HCT116 (cell line): ENCODE results near the gene ZNF536. TPM values are rescaled to one million over a fixed set of nuclear protein-coding genes. Genes with fewer than 3 reads are reported as not detected.

Experiments used
- ATAC-seq: fragments of 200-7000 bp; cut with Tn5 transposase; 2 replicates; pipeline ENCODE4 v1.9.1; 2020; ENCODE audit warnings: mild to moderate bottlenecking, moderate library complexity
- BruUV-seq: library from RNA; stranded (reverse); fragments of 400-500 nt; replicated peaks from 2 replicates; lab custom pipeline; 2021; lab: Mats Ljungman, UMichigan
- CTCF ChIA-PET: fragments of 300-600 bp; sonication (Branson Sonifier 250); formaldehyde crosslinking; loops from one replicate; lab custom pipeline; 2021; ENCODE audit warnings: antibody characterized with exemption; lab: Charles Lee
- POLR2A ChIA-PET: fragments of 300-600, 350-600 bp; sonication (Branson Sonifier 250); formaldehyde crosslinking; loops from one replicate; lab custom pipeline; 2021; ENCODE audit warnings: antibody characterized with exemption; lab: Charles Lee
- RAD21 ChIA-PET, 2 experiments: fragments of 300-600 bp; sonication (Branson Sonifier 250); formaldehyde crosslinking; loops; one replicate each; lab custom pipeline; 2023; ENCODE audit warnings: low total read pairs in 2 of 2; ENCODE audit not compliant: uncharacterized antibody in 2 of 2, unreplicated experiment in 2 of 2, low non-redundant PET in 1 of 2; lab: Charles Lee
- DNase-seq: peaks from one replicate; pipeline ENCODE4 v3.0.0-alpha.2; 2010; ENCODE audit warnings: low read depth, low spot score
- H2AFZ ChIP-seq: fragments of 200-600 bp; shearing (Covaris generic), sonication (generic); 2 replicates; pipeline ENCODE4 v1.6.1; 2017; ENCODE audit warnings: low read depth, mixed run types, mixed read lengths, antibody characterized with exemption, low read length; ENCODE audit not compliant: poor library complexity, severe bottlenecking
- H3K27ac ChIP-seq: 2 replicates; pipeline ENCODE4 v1.5.1; 2012; ENCODE audit warnings: low read depth, low read length
- H3K27me3 ChIP-seq: fragments of 200-600 bp; sonication (generic); 2 replicates; pipeline ENCODE4 v1.6.1; 2016; ENCODE audit warnings: mixed run types, low read length, mixed read lengths; ENCODE audit not compliant: insufficient read depth
- H3K36me3 ChIP-seq, 2 experiments: fragments of 200-500 bp in 1 of 2; fragments of 200-600 bp in 1 of 2; sonication (Bioruptor generic) in 1 of 2; sonication (generic) in 1 of 2; 2 replicates each; pipeline versions ENCODE4 v1.5.1 to v1.6.1; 2014 to 2016; ENCODE audit warnings: low read length in 2 of 2, inconsistent platforms in 1 of 2, mixed read lengths in 1 of 2, mixed run types in 1 of 2; ENCODE audit not compliant: insufficient read depth in 2 of 2, control insufficient read depth in 1 of 2
- H3K4me1 ChIP-seq, 2 experiments: fragments of 200-600 bp in 1 of 2; sonication (generic) in 1 of 2; 2 replicates each; pipeline versions ENCODE4 v1.5.1 to v1.6.1; 2012 to 2017; ENCODE audit warnings: low read length in 2 of 2, inconsistent platforms in 1 of 2, mild to moderate bottlenecking in 1 of 2, mixed read lengths in 1 of 2, mixed run types in 1 of 2, moderate library complexity in 1 of 2; ENCODE audit not compliant: insufficient read depth in 2 of 2, control insufficient read depth in 1 of 2
- H3K4me2 ChIP-seq: fragments of 200-600 bp; sonication (generic); 2 replicates; pipeline ENCODE4 v1.6.1; 2017; ENCODE audit warnings: mixed run types, low read length, mixed read lengths
- H3K4me3 ChIP-seq, 2 experiments: fragments of 200-600 bp in 1 of 2; sonication (generic) in 1 of 2; replicated peaks in 1 of 2; 2 replicates each; pipeline ENCODE4 v1.5.1; 2011 to 2016; ENCODE audit warnings: low read length in 2 of 2, control low read depth in 1 of 2, low read depth in 1 of 2, mild to moderate bottlenecking in 1 of 2, mixed read lengths in 1 of 2, mixed run types in 1 of 2
- H3K79me2 ChIP-seq: fragments of 200-600 bp; sonication (generic); 2 replicates; pipeline ENCODE4 v1.6.1; 2017; ENCODE audit warnings: mild to moderate bottlenecking, mixed run types, low read length, moderate library complexity, mixed read lengths; ENCODE audit not compliant: insufficient read depth
- H3K9ac ChIP-seq: fragments of 200-600 bp; sonication (generic); 2 replicates; pipeline ENCODE4 v1.6.1; 2016; ENCODE audit warnings: low read length, mixed read lengths
- H3K9me2 ChIP-seq: fragments of 200-600 bp; sonication (generic), shearing (Covaris generic); 2 replicates; pipeline ENCODE4 v1.6.1; 2017; ENCODE audit warnings: mixed run types, mild to moderate bottlenecking, moderate library complexity; ENCODE audit not compliant: insufficient read depth
- H3K9me3 ChIP-seq, 2 experiments: fragments of 200-500 bp in 1 of 2; fragments of 200-600 bp in 1 of 2; sonication (Bioruptor generic) in 1 of 2; sonication (generic) in 1 of 2; 2 replicates each; pipeline ENCODE4 v1.6.1; 2014 to 2017; ENCODE audit warnings: low read length in 2 of 2, mixed read lengths in 2 of 2, inconsistent platforms in 1 of 2, low read depth in 1 of 2, mild to moderate bottlenecking in 1 of 2, mixed run types in 1 of 2, moderate library complexity in 1 of 2; ENCODE audit not compliant: control insufficient read depth in 1 of 2, insufficient read depth in 1 of 2
- H4K20me1 ChIP-seq: fragments of 200-600 bp; sonication (generic), shearing (Covaris generic); 2 replicates; pipeline ENCODE4 v1.6.1; 2017; ENCODE audit warnings: mixed run types, mild to moderate bottlenecking, moderate library complexity; ENCODE audit not compliant: insufficient read depth
- CEBPB ChIP-seq: IDR thresholded peaks from 2 replicates; pipeline ENCODE4 v1.6.1; 2012; ENCODE audit warnings: low read depth
- EGR1 ChIP-seq: IDR thresholded peaks from 2 replicates; pipeline ENCODE4 v1.6.1; 2012; ENCODE audit warnings: low read depth
- EZH2 ChIP-seq: fragments of 200-600 bp; sonication (generic); IDR thresholded peaks from 2 replicates; pipeline ENCODE4 v1.6.1; 2017; ENCODE audit warnings: antibody characterized with exemption, mixed run types
- POLR2A ChIP-seq: IDR thresholded peaks from 2 replicates; pipeline ENCODE4 v1.7.0; 2011; ENCODE audit warnings: borderline replicate concordance; ENCODE audit not compliant: insufficient read depth, insufficient read length; ENCODE audit errors: extremely low read depth
- POLR2AphosphoS5 ChIP-seq: IDR thresholded peaks from 2 replicates; pipeline ENCODE4 v1.6.1; 2011; ENCODE audit warnings: mild to moderate bottlenecking, low read depth, low read length, moderate library complexity
- SP1 ChIP-seq: IDR thresholded peaks from 2 replicates; pipeline ENCODE4 v1.6.1; 2012; ENCODE audit warnings: low read depth
- TCF7L2 ChIP-seq: IDR thresholded peaks from 2 replicates; pipeline ENCODE4 v1.7.0; 2011; ENCODE audit warnings: borderline replicate concordance, inconsistent platforms; ENCODE audit not compliant: insufficient read depth, insufficient read length; ENCODE audit errors: extremely low read depth
- ZFX ChIP-seq: fragments of 450-650 bp; IDR thresholded peaks from 2 replicates; pipeline ENCODE4 v1.6.1; 2017
- intact Hi-C: fragments of 100-400 bp; cut with micrococcal nuclease; formaldehyde crosslinking; loops from 2 replicates; pipeline ENCODE4 v1.10.0; 2022
- total RNA-seq: library from RNA; stranded (reverse); gene quantifications from one replicate; pipeline ENCODE4 v1.2.1, GENCODE V29; 2021; ENCODE audit not compliant: unreplicated experiment
- TF ChIP-seq, protein P1 (sequence below), 3 experiments: fragments of 200-600 bp in 1 of 3; sonication (generic) in 1 of 3; IDR thresholded peaks in 2 of 3; conservative IDR thresholded peaks in 1 of 3; 2 replicates each; pipeline ENCODE4 v1.5.1; 2012 to 2017; ENCODE audit warnings: low read depth in 2 of 3, low read length in 2 of 3, antibody characterized with exemption in 1 of 3, borderline replicate concordance in 1 of 3, control low read depth in 1 of 3, mild to moderate bottlenecking in 1 of 3, mixed read lengths in 1 of 3, mixed run types in 1 of 3, moderate library complexity in 1 of 3; ENCODE audit not compliant: insufficient read depth in 1 of 3
- TF ChIP-seq, protein P2 (sequence below): IDR thresholded peaks from 2 replicates; pipeline ENCODE4 v1.6.1; 2012; ENCODE audit warnings: low read depth
- TF ChIP-seq, protein P3 (sequence below): IDR thresholded peaks from 2 replicates; pipeline ENCODE4 v1.6.1; 2012

The ZNF536 gene
- total RNA-seq, 1 experiment from 2014 or later, result not detected

DNA sequence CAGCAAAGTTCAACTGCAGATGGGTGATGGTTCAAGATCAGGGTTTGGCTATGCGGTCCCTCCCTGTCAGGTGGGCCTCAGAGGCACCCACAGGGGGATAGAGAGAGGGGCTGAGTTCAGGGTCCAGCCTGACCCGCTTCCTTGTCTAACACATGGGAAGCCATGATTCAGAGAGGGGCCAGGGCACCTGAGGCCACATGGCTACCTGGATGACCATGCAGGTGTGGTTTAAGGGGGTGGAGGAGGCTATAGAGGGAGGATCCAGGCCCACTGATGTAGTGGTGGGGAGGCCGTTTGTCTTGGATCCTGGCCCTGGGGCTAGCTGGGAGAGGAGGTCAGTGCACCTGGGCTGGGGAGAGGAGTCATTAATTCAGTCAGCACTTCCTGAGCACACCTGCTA is 56.7 kb downstream of the ZNF536 start:
- Histone ChIP-seq H3K9me2 (no peaks in the 10 kb centered on the region), H3K9me3 (no peaks in the 10 kb centered on the region), H4K20me1 (no peaks in the 10 kb centered on the region), H3K79me2 (no peaks in the 10 kb centered on the region), H3K27me3 (0 out of 2 replicates have a peak, but pooled peaks cover 4% of the 10 kb centered on the region), H3K4me1 (no peaks in the 10 kb centered on the region), H3K36me3 (no peaks in the 10 kb centered on the region), H3K4me2 (no peak overlapping the region), H3K4me3 (no peak overlapping the region), H3K27ac (no peak overlapping the region), H2AFZ (no peak overlapping the region), H3K9ac (no peak overlapping the region)
- CTCF ChIA-PET, result no interaction called here
- no peak for DNase-seq
- no peak for ATAC-seq
- intact Hi-C loops, result no loop called here
- no TSS peak for BruUV-seq
- RAD21 ChIA-PET, result no interaction called here
- POLR2A ChIA-PET, result no interaction called here
- TF ChIP-seq, protein P1, sequence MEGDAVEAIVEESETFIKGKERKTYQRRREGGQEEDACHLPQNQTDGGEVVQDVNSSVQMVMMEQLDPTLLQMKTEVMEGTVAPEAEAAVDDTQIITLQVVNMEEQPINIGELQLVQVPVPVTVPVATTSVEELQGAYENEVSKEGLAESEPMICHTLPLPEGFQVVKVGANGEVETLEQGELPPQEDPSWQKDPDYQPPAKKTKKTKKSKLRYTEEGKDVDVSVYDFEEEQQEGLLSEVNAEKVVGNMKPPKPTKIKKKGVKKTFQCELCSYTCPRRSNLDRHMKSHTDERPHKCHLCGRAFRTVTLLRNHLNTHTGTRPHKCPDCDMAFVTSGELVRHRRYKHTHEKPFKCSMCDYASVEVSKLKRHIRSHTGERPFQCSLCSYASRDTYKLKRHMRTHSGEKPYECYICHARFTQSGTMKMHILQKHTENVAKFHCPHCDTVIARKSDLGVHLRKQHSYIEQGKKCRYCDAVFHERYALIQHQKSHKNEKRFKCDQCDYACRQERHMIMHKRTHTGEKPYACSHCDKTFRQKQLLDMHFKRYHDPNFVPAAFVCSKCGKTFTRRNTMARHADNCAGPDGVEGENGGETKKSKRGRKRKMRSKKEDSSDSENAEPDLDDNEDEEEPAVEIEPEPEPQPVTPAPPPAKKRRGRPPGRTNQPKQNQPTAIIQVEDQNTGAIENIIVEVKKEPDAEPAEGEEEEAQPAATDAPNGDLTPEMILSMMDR (IDR thresholded peaks at IDR 0.05 in 2 of 3, conservative IDR thresholded peaks at IDR 0.05 in 1 of 3; ENCODE audit: borderline replicate concordance in 1 of 3, insufficient read depth in 1 of 3, low read depth in 2 of 3, low read length in 2 of 3), result no peak

DNA sequence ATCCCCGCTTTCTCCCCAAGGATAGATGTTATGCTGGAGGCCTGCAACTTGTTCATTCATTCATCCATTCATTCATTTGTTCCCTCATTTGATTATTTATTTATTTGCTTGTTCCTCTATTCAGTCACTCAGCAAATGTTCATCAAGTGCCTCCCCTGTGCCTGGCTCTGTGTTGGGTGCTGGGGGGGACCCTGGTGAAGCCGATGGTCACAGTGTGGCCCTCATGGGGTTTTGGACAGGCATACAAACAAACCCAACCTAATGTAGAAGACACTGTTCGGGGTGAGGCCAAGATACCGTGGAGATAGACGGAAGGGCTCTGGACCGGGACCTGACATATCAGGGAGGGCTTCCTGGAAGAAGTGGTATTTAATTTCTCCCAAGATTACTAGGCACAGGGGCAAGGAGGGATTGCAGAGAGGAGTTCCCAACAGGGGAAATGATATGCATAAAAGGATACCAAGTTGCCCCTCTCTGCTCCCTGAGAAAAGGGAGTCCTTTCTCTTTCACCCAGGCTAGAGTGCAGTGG is 58.1 kb downstream of the ZNF536 start:
- Histone ChIP-seq H3K9me2 (no peaks in the 10 kb centered on the region), H3K27me3 (0 out of 2 replicates have a peak, but pooled peaks cover 4% of the 10 kb centered on the region), H3K36me3 (no peaks in the 10 kb centered on the region), H3K9me3 (no peaks in the 10 kb centered on the region), H3K4me3 (no peak overlapping the region), H2AFZ (no peak overlapping the region), H3K27ac (no peak overlapping the region), H3K9ac (no peak overlapping the region), H3K4me2 (no peak overlapping the region), H3K4me1 (no peaks in the 10 kb centered on the region), H3K79me2 (no peaks in the 10 kb centered on the region), H4K20me1 (no peaks in the 10 kb centered on the region)
- no TSS peak for BruUV-seq
- RAD21 ChIA-PET, result no interaction called here
- no peak for ATAC-seq
- DNase-seq, result no peak
- POLR2A ChIA-PET, result no interaction called here
- intact Hi-C loops, result no loop called here
- CTCF ChIA-PET, result no interaction called here
- no peak for TF ChIP-seq CEBPB
- no peak for TF ChIP-seq EZH2
- TF ChIP-seq, protein P2, sequence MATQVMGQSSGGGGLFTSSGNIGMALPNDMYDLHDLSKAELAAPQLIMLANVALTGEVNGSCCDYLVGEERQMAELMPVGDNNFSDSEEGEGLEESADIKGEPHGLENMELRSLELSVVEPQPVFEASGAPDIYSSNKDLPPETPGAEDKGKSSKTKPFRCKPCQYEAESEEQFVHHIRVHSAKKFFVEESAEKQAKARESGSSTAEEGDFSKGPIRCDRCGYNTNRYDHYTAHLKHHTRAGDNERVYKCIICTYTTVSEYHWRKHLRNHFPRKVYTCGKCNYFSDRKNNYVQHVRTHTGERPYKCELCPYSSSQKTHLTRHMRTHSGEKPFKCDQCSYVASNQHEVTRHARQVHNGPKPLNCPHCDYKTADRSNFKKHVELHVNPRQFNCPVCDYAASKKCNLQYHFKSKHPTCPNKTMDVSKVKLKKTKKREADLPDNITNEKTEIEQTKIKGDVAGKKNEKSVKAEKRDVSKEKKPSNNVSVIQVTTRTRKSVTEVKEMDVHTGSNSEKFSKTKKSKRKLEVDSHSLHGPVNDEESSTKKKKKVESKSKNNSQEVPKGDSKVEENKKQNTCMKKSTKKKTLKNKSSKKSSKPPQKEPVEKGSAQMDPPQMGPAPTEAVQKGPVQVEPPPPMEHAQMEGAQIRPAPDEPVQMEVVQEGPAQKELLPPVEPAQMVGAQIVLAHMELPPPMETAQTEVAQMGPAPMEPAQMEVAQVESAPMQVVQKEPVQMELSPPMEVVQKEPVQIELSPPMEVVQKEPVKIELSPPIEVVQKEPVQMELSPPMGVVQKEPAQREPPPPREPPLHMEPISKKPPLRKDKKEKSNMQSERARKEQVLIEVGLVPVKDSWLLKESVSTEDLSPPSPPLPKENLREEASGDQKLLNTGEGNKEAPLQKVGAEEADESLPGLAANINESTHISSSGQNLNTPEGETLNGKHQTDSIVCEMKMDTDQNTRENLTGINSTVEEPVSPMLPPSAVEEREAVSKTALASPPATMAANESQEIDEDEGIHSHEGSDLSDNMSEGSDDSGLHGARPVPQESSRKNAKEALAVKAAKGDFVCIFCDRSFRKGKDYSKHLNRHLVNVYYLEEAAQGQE, result no peak
- TF ChIP-seq, protein P3, sequence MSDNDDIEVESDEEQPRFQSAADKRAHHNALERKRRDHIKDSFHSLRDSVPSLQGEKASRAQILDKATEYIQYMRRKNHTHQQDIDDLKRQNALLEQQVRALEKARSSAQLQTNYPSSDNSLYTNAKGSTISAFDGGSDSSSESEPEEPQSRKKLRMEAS, result no peak
- TF ChIP-seq POLR2A, result no peak
- TF ChIP-seq POLR2AphosphoS5, result no peak
- TF ChIP-seq, protein P1 (IDR thresholded peaks at IDR 0.05 in 2 of 3, conservative IDR thresholded peaks at IDR 0.05 in 1 of 3; ENCODE audit: borderline replicate concordance in 1 of 3, insufficient read depth in 1 of 3, low read depth in 2 of 3, low read length in 2 of 3), result no peak
- no peak for TF ChIP-seq SP1
- TF ChIP-seq ZFX, result no peak
- TF ChIP-seq EGR1, result no peak
- no peak for TF ChIP-seq TCF7L2
